Motor neuron (in vitro differentiated cells): Measurements from ENCODE around the gene NUCB1. TPM values are rescaled to one million over a fixed set of nuclear protein-coding genes. Genes with fewer than 3 reads are reported as not detected.
"Not testable (repeated sequence)": the region's sequence is repeated elsewhere in the genome, so short reads cannot be mapped to it uniquely, and the experiment has no call there.

Experiments
- ATAC-seq, 8 experiments: fragments of 200-7000 bp; cut with Tn5 transposase; replicated peaks in 6 of 8; 2 replicates each; pipeline ENCODE4 v1.8.0; 2021; ENCODE audit warnings: mild to moderate bottlenecking in 8 of 8, moderate library complexity in 8 of 8
- H3K27ac ChIP-seq, 2 donors: fragments of 250-450 bp; sonication (Bioruptor Pico); 2 replicates each; pipeline ENCODE4 v1.9.0; 2021; ENCODE audit warnings: antibody characterized with exemption in 2 of 2, mild to moderate bottlenecking in 2 of 2, moderate library complexity in 1 of 2
- H3K4me1 ChIP-seq, 2 donors: fragments of 250-450 bp; sonication (Bioruptor Pico); replicated peaks in 1 of 2; 2 replicates each; pipeline ENCODE4 v1.6.1; 2021; ENCODE audit warnings: antibody characterized with exemption in 2 of 2, mild to moderate bottlenecking in 2 of 2, moderate library complexity in 1 of 2
- H3K4me3 ChIP-seq, 5 donors: fragments of 250-450 bp; sonication (Bioruptor Pico); 2 replicates each; pipeline ENCODE4 v1.9.0; 2021; ENCODE audit warnings: antibody characterized with exemption in 5 of 5, mild to moderate bottlenecking in 5 of 5, moderate library complexity in 4 of 5
- WGBS, 10 experiments: fragments of 450-650 bp; shearing (Covaris generic); methylation state at CpG; one replicate each; pipeline ENCODE4 v1.0.0; 2022; 5-methylcytosine and 5-hydroxymethylcytosine counted together
- in situ Hi-C, 9 experiments: fragments of 400-800 bp; cut with MboI; loops; one replicate each; pipeline ENCODE4 v1.15.0; 2021; ENCODE audit warnings: low sequenced_read_pairs in 9 of 9, low pct_unique_long_range_greater_than_20kb in 2 of 9; ENCODE audit not compliant: unreplicated experiment in 9 of 9
- total RNA-seq, 8 experiments: library from RNA; unstranded; fragments of 300-600 nt; gene quantifications; 2 replicates each; pipeline versions ENCODE4 v1.2.3 to v1.2.4, GENCODE V29; 2022

NUCB1 gene
- total RNA-seq, 8 experiments from 2014 or later: 60.2 to 309 (median 107) TPM

DNA sequence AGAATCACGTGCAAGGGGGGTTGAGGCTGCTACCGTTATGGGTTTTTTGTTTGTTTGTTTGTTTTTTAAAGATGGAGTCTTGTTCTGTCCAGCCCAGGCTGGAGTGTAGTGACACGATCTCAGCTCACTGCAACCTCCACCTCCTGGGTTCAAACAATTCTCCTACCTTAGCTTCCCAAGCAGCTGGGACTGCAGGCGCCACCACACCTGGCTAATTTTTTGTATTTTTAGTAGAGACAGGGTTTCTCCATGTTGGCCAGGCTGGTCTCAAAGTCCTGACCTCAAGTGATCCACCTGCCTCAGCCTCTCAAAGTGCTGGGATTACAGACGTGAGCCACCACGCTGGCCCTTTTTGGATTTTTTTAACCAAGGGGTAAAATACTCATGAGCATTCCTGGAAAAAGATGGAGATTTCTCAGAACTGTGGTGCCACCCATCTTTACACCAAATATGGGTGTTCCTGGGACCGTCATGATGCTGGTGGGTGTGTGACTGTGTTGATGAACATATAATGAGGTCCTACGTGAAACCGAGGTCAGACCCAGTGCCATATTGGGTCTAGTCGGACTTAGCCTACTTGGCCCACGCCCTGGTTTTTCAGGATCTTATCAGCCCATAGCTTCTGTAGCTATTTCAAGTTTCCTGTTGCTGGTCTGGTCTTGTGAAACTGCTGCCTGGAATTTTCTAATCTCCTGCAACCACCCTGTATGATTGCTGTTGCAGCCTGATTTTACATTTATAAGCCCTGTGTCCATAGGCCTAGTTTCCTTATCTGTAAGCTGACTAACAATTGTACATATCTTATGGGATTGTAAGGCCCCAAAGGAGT is 21.7 kb upstream of the NUCB1 start:
- no peak overlapping the region for H3K4me3 ChIP-seq
- peak in 3 of 8 experiments; percentile 2 to 11 (median 3) for ATAC-seq
- in situ Hi-C loops: no loop called here
- WGBS, 10 experiments: 29 to 97% (median 90%) methylated on average over 2 to 8 of the region's 11 CpGs; no CpG with 5 or more reads in 2 of the 10 experiments
- H3K27ac ChIP-seq: no peak overlapping the region
- peaks cover 22 to 25% of the 10 kb centered on the region in 2 donors for H3K4me1 ChIP-seq

DNA sequence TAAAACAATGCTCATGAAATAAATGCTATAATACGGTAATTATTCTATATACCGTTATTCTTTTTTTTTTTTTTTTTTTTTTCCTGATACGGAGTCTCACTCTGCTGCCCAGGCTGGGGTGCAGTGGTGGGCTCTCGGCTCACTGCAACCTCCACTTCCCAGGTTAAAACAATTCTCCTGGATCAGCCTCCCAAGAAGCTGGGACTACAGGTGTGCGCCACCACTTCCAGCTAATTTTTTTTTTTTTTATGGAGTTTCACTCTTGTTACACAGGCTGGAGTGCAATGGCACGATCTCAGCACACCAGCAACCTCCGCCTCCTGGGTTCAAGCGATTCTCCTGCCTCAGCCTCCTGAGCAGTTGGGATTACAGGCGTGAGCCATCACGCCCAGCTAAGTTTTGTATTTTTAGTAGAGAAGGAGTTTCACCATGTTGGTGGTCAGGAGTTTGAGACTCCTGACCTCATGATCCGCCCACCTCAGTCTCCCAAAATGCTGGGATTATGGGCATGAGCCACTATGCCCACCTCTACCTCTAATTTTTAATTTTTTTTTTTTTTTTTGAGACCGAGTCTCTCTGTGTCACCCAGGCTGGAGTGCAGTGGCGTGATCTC is 21.0 kb upstream of the NUCB1 start:
- 50 to 100% (median 87%) methylated on average over 2 to 11 of the region's 13 CpGs for WGBS, 10 experiments
- no peak for ATAC-seq
- Histone ChIP-seq H3K27ac (no peak overlapping the region), H3K4me1 (peaks cover 14 to 20% of the 10 kb centered on the region in 2 donors), H3K4me3 (no peak overlapping the region)
- in situ Hi-C loops: no loop called here

DNA sequence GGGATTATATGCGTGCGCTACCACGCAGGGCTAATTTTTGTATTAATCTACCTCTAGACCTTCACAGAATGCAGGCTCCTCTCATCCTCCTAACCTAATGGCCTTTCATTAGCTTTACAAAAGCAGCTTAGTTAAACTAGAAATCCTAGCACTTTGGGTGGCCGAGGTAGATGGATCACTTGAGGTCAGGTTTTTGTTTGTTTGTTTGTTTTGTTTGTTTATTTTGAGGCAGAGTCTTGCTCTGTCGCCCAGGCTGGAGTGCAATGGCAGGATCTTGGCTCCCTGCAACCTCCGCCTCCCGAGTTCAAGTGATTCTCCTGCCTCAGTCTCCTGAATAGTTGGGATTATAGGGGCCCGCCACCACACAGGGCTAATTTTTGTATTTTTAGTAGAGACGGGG is 20.4 kb upstream of the NUCB1 start:
- H3K4me3 ChIP-seq, in situ Hi-C loops, ATAC-seq, H3K27ac ChIP-seq: not testable (repeated sequence)
- H3K4me1 ChIP-seq: peaks cover 9 to 15% of the 10 kb centered on the region in 2 donors
- 66 to 84% (median 81%) methylated on average over 1 to 9 of the region's 9 CpGs; no CpG with 5 or more reads in 2 of the 10 experiments for WGBS, 10 experiments

DNA sequence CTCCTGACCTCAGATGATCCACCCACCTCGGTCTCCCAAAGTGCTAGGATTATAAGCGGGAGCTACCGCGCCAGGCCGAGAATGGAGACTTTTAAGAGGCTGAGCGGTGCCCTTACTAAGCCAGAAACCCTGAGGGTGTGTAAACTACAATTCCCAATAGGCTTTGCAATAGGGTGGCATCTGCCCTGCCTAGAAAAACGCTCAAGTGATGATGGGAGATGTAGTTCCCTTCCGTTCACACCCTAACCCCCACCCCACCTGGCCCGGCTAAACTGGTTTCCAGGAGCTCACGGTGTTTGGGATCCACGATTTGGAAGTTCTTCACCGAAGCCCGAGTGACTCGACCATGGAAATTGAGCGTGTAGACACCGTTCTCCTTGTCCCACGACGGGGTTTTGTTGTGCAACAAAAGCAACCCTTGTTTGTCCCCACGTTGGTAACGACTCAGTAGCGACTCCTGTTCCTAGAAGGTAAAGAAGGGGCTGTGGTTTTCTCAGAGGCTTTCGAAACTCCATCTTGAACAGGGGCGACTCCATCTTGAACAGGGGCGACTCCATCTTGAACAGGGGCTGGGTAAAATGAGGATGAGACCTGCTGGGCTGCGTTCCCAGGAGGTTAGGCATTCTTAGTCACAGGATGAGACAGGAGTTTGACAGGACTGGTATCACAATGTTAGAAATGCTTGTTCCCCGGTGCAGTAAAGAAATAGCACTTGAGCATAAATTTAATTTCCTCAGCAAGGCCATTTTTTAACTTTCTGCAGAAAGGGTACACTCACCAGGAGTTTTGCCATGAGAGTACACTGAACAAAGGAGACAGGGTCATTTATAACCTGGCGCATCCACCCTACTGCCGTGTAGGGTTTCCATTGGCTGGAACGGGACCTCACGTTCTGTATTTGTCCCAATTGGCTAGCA is 18.1 kb upstream of the NUCB1 start:
- Histone ChIP-seq H3K27ac (no peak overlapping the region), H3K4me3 (no peak overlapping the region), H3K4me1 (no peaks in the 10 kb centered on the region)
- peak; percentile 1 to 51 (median 30) for ATAC-seq
- in situ Hi-C loops: no loop called here
- 75 to 100% (median 89%) methylated on average over 1 to 21 of the region's 30 CpGs for WGBS, 10 experiments

DNA sequence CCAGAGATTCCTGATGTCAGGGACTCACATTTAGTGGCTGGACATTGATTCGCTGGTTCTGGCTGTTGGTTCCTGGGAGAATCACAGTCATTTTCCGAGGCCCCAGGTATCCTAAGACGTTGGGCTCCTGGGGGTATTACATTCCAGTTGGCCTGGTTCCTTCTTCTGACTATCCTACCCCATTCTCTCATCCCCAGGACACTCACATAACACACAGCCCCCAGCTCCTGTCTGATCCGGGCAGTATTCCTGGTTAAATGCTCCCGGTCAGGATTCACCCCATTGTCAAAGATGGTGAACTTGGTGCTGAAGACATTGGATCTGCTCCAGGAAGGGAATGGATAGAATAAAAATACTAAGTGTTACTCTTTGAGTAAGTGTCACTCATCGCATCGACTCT is 16.4 kb upstream of the NUCB1 start:
- ATAC-seq: peak in 1 of 8 experiments; percentile 2
- no peak overlapping the region for H3K4me3 ChIP-seq
- H3K27ac ChIP-seq: no peak overlapping the region
- no peaks in the 10 kb centered on the region for H3K4me1 ChIP-seq
- in situ Hi-C loops: no loop called here
- 80 to 100% (median 100%) methylated on average over 1 to 5 of the region's 7 CpGs; no CpG with 5 or more reads in 2 of the 10 experiments for WGBS, 10 experiments

DNA sequence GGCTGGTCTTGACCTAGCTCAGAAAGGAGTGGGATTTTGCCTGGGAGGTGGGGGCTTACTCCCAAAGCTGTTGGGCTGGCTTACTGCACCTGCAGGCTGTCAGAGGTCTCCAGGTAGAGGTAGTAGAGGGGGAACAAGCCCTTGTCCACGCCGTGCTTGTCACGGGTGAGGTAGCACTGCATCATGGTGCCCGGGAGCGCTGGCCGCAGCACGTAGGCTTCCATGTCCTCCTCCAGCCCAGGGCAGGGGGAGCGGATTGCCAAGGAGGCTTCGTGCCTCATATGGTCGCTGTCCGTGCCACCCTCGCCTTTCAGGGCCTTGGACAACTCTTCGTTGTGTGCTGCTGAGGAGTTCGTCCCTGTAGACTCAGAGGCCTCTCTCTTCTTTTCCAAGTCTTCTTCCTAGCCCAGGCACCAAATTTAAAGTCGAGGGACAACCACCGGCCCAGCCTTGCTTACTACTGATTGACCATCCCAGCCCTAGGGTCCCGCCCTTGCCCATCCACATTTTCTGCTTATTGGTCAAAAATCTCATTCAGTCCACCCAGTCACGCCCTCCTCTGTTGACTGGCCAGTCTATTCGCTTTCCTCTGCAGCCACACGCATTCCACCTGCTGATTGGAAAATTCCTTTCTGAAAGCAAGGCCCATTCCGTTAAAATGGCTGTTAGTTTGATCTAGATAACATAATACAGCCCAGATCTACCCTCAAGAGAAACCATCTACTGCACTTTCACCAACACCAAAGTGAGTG is 12.1 kb upstream of the NUCB1 start:
- in situ Hi-C loops: no loop called here
- WGBS, 10 experiments: 78 to 100% (median 88%) methylated on average over 1 to 11 of the region's 21 CpGs
- ATAC-seq: peak in 1 of 8 experiments; percentile 18

DNA sequence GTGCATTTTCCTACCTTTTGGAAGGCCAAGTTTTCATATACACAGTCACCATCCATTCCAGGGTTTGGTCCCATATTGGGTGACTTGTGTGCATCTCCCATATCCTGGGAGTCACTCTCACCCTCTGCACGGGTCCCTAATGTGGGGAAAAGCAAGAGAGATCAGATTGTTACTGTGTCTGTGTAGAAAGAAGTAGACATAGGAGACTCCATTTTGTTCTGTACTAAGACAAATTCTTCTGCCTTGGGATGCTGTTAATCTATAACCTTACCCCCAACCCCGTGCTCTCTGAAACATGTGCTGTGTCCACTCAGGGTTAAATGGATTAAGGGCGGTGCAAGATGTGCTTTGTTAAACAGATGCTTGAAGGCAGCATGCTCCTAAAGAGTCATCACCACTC is 10.6 kb upstream of the NUCB1 start:
- ATAC-seq, in situ Hi-C loops, H3K4me1 ChIP-seq, H3K4me3 ChIP-seq, H3K27ac ChIP-seq: not testable (repeated sequence)
- 43% methylated on average over 1 of the region's 3 CpGs; no CpG with 5 or more reads in 9 of the 10 experiments for WGBS, 10 experiments

More for the DNA sequence above, 12.1 kb upstream of the NUCB1 start:
- Histone ChIP-seq H3K4me3 (no peak overlapping the region), H3K4me1 (peaks cover 0 to 2% of the 10 kb centered on the region in 2 donors), H3K27ac (no peak overlapping the region)

DNA sequence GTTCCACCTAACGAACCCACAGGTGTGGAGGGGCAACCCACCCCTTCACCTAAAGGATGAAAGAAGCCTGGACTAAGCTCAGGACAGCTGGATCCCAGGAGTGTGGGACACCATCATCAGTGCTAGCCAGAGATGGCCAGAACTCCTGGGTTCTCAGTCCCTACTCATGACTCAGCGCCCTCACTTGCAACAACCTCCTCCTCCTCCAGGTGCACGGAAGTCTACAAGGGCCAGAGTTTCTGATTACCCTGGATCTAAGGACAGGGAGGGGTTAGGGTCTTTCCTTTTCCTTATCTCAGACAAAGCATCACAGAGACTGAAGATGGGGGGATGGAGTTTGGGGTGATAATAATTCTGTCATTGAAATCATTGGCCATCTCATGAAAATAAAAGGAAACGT is 9.6 kb upstream of the NUCB1 start:
- no peak overlapping the region for H3K27ac ChIP-seq
- 63 to 86% (median 80%) methylated on average over 1 to 3 of the region's 4 CpGs; no CpG with 5 or more reads in 4 of the 10 experiments for WGBS, 10 experiments
- ATAC-seq: peak in 1 of 8 experiments; percentile 33
- H3K4me3 ChIP-seq: no peak overlapping the region
- in situ Hi-C loops: no loop called here
- H3K4me1 ChIP-seq: peaks cover 0 to 2% of the 10 kb centered on the region in 2 donors

DNA sequence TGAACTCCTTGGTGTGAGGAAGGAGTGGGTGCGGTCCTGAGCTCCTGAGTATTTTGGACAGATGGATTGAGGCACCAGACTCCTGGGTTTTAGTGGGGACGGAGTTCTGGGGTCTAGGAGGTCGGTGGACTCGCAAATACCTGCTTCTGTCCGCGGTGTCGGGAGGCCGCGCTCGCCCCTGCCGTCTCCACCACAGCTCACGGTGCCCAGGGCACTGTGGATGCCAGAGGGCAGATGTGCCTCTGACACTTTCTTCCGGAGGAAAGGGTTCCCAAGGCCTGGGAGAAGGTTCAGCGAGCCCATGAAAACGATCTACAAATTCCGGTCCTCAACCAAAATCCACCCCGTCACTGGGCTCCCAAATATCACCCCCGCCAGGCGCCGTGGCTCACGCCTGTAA is 4.9 kb upstream of the NUCB1 start:
- H3K27ac ChIP-seq: no peak overlapping the region
- ATAC-seq: no peak
- 60 to 100% (median 90%) methylated on average over 1 to 7 of the region's 21 CpGs; no CpG with 5 or more reads in 5 of the 10 experiments for WGBS, 10 experiments
- H3K4me3 ChIP-seq: no peak overlapping the region
- peaks cover 0 to 2% of the 10 kb centered on the region in 2 donors for H3K4me1 ChIP-seq
- in situ Hi-C loops: no loop called here

DNA sequence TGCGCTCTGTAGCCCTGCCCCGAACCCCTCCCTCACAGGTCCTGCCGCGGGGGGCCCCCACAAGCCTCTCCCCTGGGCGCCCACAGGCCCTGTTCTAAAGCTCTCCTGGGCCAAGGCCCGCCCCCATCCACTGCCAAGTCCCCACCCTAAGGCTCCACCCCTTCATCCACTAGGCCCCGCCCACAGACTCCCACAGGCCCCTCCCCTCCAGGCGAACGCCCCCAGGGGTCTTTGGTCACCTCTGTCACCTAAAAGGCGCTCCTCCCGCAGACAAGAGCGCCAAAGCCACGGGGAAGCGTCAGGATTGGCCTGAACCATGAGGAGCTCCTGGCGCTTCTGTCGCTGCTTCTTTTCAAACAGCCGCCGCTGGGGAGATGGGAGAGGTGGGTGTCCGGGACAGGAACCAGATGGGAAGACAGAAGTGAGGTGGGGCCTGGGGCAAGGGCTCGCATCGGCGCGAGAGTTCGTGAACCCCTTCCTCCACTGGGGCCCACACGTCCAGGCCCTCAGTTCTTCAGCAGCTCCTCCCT is 3.9 kb upstream of the NUCB1 start:
- Histone ChIP-seq H3K4me3 (no peak overlapping the region), H3K4me1 (peaks cover 4 to 6% of the 10 kb centered on the region in 2 donors), H3K27ac (no peak overlapping the region)
- in situ Hi-C loops: no loop called here
- ATAC-seq: peak in 1 of 8 experiments; percentile 38
- WGBS, 10 experiments: 0 to 100% methylated on average over 1 of the region's 25 CpGs; no CpG with 5 or more reads in 8 of the 10 experiments

DNA sequence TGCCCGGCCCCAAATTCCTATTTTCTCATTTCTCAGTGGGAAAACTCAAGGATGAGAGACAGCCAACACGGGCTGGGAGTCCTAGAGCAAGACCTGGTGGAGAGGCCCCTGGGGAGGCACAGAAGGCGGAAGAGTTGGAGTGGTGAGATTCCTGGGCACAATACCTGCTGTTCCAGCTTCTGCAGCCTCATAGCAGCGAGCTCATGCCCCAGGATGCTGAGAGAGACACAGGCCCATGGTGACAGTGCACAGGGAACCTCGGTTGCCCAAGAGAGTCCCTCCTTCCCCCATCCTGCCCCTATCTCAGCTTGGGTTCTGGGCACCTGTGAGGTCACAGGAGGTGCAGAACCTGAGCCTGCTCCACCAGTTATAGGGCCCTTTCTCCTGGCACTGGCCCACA is 2.9 kb upstream of the NUCB1 start:
- ATAC-seq: no peak
- Histone ChIP-seq H3K4me3 (no peak overlapping the region), H3K4me1 (peaks cover 5 to 8% of the 10 kb centered on the region in 2 donors), H3K27ac (no peak overlapping the region)
- in situ Hi-C loops: no loop called here
- WGBS, 10 experiments: 51 to 100% (median 58%) methylated on average over 1 to 4 of the region's 5 CpGs; no CpG with 5 or more reads in 4 of the 10 experiments

DNA sequence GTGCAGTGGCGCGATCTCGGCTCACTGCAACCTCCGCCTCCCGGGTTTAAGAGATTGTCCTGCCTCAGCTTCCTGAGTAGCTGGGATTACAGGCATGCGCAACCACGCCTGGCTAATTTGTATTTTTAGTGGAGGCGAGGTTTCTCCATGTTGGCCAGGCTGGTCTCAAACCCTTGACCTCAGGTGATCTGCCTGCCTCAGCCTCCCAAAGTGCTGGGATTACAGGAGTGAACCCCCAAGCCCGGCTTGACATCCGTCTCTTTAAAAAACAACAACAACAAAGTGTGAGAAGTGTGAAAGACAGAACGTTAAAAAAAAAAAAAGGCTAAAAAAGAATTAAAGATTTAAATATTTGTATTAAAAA is 744 bp upstream of the NUCB1 start:
- WGBS, 10 experiments: 0 to 90% (median 74%) methylated on average over 1 to 10 of the region's 11 CpGs; no CpG with 5 or more reads in 1 of the 10 experiments
- peak overlapping the region in 1 of 2 donors; percentile 58 for H3K27ac ChIP-seq
- in situ Hi-C loops: not testable (repeated sequence)

More for the DNA sequence above, 744 bp upstream of the NUCB1 start:
- peak overlapping the region; percentile 62 to 86 (median 75) for H3K4me3 ChIP-seq
- H3K4me1 ChIP-seq, ATAC-seq: not testable (repeated sequence)
